Measurements from ENCODE around the gene PMM1.

PMM1 gene

GRCh38 chr22:41585898-41586297, 3.7 kb downstream of the PMM1 start:
- TF ChIP-seq MAX (IDR thresholded peaks at IDR 0.05; ENCODE audit: low read depth, low read length) (no peak), MYC (IDR thresholded peaks at IDR 0.05; ENCODE audit: low read depth, low read length) (no peak), CTCF (IDR thresholded peaks at IDR 0.05; ENCODE audit: low read depth, low read length) (no peak), POLR2A (IDR thresholded peaks at IDR 0.05; ENCODE audit: extremely low read depth, insufficient read length) (no peak)
- no peak overlapping the region for H3K4me3 ChIP-seq (ENCODE audit: low read depth, low read length)
- DNase-seq (ENCODE audit: low read depth), result no peak

DNA sequence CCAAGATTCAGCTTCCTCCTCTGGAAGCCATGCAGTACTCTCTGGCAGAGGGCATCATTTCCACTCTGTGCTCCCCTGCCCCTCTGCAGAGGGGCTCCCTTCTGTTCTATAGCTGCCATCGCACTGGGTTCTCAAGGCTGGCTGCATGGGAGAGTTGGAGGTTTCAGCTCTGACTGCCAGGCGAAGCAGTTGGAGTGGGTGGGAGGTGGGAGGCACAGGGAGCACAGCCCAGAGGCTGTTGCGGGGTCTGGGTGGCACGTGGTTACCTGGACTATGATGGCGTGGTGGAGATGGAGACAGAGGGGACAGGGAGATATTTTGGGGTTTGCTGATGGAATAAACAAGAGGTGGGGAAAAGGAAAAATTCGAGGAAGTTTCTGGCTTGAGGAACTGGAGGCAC, 4.8 kb downstream of the PMM1 start:
- H3K4me3 ChIP-seq (ENCODE audit: low read depth, low read length), result no peak overlapping the region
- no peak for DNase-seq (ENCODE audit: low read depth)
- no peak for TF ChIP-seq MYC (IDR thresholded peaks at IDR 0.05; ENCODE audit: low read depth, low read length)
- no peak for TF ChIP-seq MAX (IDR thresholded peaks at IDR 0.05; ENCODE audit: low read depth, low read length)
- no peak for TF ChIP-seq CTCF (IDR thresholded peaks at IDR 0.05; ENCODE audit: low read depth, low read length)
- no peak for TF ChIP-seq POLR2A (IDR thresholded peaks at IDR 0.05; ENCODE audit: extremely low read depth, insufficient read length)

DNA sequence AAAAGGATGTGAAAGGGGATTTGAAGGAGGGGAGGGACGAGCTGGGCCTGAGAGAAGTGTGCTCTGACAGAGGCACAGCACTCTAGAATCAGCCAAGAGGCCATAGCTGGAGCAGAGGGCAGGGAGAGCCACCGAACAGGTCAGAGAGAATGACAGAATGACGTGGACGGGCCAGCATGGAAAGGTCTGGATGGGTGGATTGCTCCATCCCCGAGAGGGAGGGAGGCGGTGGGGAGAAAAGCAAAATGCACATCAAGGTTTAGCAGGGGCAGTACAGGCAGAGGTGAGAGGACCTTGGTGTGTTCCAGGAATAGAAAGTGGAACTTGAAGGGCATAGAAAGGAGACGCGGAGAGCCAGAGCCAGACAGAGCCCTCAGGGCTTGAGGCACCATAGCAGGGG, 6.9 kb downstream of the PMM1 start:
- DNase-seq (ENCODE audit: low read depth), result no peak
- TF ChIP-seq MAX (IDR thresholded peaks at IDR 0.05; ENCODE audit: low read depth, low read length) (no peak), POLR2A (IDR thresholded peaks at IDR 0.05; ENCODE audit: extremely low read depth, insufficient read length) (no peak), MYC (IDR thresholded peaks at IDR 0.05; ENCODE audit: low read depth, low read length) (no peak), CTCF (IDR thresholded peaks at IDR 0.05; ENCODE audit: low read depth, low read length) (no peak)
- no peak overlapping the region for H3K4me3 ChIP-seq (ENCODE audit: low read depth, low read length)

- TF ChIP-seq CTCF (IDR thresholded peaks at IDR 0.05; ENCODE audit: low read depth, low read length) (no peak), POLR2A (IDR thresholded peaks at IDR 0.05; ENCODE audit: extremely low read depth, insufficient read length) (no peak), MYC (IDR thresholded peaks at IDR 0.05; ENCODE audit: low read depth, low read length) (no peak), MAX (IDR thresholded peaks at IDR 0.05; ENCODE audit: low read depth, low read length) (no peak)
- H3K4me3 ChIP-seq (ENCODE audit: low read depth, low read length), result no peak overlapping the region
- DNase-seq (ENCODE audit: low read depth), result no peak
Measured at GRCh38 chr22:41579997-41580355, 9.7 kb downstream of the PMM1 start.

DNA sequence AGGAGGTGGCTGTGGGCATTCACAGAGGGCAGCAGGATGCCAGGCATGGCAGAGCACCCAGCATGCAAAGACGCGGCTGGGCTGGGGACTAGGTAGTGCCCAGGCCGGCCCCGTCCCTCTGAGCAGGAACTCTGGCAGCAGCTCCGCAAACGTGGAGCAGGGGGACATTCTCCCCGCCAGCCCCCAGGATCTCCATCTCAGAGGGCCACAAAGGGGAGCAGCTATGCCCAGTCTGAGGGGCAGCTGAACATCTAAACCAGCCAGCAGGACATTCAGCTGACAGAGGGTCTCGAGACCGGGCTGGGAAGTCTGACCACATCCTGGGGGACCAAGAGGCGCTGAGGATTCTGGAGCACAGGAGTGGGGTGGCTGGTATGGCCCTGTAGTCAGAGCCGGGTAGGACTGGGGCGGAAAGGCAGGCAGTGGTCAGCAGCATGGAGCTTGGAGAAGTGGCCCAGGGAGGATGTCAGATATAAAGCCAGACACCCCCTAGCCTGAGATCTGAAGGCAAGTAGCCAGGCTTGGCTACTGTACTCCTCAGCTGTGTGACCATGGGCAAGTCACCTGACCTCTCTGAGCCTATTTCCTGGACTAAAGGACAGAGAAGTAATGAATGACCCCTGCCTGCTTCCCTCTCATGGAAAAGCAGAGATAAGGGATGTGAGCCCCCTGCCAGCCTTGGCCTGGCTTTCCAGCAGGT, 10.2 kb downstream of the PMM1 start:
- no peak for DNase-seq (ENCODE audit: low read depth)
- TF ChIP-seq CTCF (IDR thresholded peaks at IDR 0.05; ENCODE audit: low read depth, low read length), result no peak
- TF ChIP-seq MYC (IDR thresholded peaks at IDR 0.05; ENCODE audit: low read depth, low read length), result no peak
- TF ChIP-seq MAX (IDR thresholded peaks at IDR 0.05; ENCODE audit: low read depth, low read length), result no peak
- TF ChIP-seq POLR2A (IDR thresholded peaks at IDR 0.05; ENCODE audit: extremely low read depth, insufficient read length), result no peak

More for the DNA sequence above, 10.2 kb downstream of the PMM1 start:
- no peak overlapping the region for H3K4me3 ChIP-seq (ENCODE audit: low read depth, low read length)

All from NB4 (cell line).